Fibroblast of skin of left quadriceps (primary cell): ENCODE data around the gene SCNN1G.

Experiments
- DNase-seq, 2 experiments: peaks; one replicate each; pipeline ENCODE4 v3.0.0-alpha.2; 2013; ENCODE audit warnings: low read depth in 2 of 2

Gene SCNN1G

GRCh38 chr16:23202166-23202565 lies 19.6 kb downstream of the SCNN1G start:
- DNase-seq: no peak

- DNase-seq: no peak
Observed at GRCh38 chr16:23206986-23207385, 24.4 kb downstream of the SCNN1G start.

GRCh38 chr16:23207485-23207884 lies 24.9 kb downstream of the SCNN1G start:
- no peak for DNase-seq

DNA sequence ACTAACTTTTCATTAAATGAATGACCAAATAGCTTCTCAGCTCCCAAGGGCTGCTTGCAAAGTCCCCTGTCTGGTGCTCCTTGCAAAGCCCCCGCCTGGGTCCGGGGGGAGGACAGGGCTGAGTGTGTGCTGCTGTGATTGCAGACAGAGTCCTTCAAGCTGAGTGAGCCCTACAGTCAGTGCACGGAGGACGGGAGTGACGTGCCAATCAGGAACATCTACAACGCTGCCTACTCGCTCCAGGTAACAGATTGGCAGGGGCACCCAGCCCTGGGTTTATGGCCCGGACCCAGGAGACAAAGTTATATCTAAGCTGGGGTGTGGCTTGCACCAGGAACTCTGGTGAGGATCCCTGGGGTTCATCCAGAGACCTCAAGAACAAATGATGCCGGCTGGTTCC lies 27.1 kb downstream of the SCNN1G start:
- DNase-seq: no peak

DNA sequence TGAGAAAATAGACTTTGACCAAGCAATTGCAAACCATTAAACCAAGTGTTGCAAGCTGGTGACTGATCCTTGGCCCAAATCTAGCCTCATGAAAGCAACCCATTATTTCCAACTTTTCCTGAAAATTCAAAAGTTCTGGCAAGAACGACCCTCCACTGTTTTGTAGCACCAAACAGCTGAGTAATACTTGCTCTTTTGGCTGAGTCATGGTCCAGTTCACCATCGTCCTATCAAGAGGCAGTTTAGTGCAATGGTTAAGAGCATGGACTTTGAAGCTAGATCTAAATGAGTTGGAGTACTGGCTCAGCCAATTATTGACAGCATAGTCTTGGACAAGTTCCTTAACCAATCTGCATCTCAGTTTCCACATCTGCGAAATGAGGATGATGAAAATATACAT lies 31.3 kb downstream of the SCNN1G start:
- no peak for DNase-seq

- DNase-seq: no peak
Observed at GRCh38 chr16:23214796-23215195, 32.3 kb downstream of the SCNN1G start.

DNA sequence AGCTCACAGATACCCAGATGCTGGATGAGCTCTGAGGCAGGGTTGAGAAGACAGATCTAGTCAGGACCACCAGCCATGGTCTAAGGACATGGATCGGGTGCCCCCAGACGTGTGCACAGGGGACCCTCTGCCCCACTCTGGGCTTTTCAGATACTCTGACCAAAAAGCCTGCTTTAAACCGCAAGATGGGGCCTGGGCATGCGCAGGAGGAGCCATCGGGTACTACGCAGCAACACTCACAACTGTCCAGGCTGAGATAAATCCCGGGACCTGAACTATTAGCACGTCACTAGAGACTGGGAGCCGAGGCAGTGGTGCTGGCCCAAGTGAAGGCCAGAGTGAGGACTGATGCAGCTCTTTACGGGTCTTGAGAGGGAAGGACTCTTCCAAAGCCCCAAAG lies 32.9 kb downstream of the SCNN1G start:
- DNase-seq: no peak

DNA sequence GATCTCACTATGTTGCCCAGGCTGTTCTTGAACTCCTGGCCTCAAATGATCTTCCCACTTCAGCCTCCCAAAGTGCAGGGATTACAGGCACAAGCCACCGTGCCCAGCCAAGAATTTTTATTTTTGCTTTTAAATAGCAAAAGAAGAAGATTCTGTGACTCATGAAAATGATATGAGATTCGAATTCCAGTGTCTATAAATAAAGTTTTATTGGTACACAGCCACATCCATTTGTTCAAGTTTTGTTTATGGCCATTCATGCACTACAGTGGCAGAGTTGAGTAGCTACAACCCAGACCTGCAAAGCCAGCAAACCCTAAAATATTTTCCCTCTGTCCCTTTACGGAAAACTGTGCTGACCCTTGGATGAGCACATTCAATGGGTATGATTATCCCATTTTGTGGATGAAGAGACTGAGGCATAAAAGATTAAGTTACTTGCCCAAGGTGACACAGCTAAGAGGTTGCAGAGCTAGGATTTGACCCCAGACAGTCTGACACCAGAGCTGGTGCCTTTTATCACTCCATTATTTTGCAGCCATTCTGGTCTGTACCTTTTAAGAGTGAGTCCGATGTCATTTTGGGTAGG lies 34.2 kb downstream of the SCNN1G start:
- no peak for DNase-seq

DNA sequence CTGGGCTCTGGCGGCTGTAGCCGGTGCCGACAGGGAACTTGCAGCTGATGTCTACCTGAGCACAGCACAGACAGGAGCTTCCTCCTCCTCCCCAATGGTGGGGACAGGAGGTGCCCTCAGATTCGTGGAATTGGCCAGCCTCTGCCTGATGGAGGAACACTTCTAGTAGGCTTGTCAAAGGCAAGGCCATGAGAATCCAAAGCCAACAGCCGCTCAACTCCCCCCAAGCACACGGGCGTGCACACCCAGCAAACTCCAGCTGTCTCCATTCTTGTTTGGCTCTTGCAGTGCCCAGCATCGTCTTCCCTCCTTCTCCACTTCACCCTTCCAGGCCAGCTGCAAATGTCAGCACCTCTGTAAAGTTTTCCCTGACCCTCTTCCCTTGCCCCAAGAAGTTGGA lies 35.1 kb downstream of the SCNN1G start:
- DNase-seq: no peak

- no peak for DNase-seq
Observed at GRCh38 chr16:23222929-23223328, 40.4 kb downstream of the SCNN1G start.

DNA sequence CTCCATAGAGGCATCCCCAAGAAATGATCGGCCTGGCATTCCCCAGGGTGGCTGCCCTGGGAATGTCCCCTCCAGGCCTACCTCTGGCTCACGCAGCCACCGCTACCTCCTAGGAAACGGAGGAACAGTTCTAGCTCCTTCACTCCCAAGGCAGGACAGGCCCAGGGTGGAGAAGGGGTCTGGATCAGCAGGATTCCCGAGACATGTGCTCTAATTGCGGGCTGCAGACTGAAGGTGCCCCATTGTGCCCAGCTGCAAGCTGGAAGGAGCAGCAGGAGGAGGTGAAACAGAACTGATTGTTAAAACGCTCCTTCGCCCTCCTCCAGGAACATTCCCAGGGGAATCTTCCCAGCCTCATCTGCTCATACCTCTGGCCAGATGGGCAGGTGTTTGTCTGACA lies 40.8 kb downstream of the SCNN1G start:
- DNase-seq: no peak

DNA sequence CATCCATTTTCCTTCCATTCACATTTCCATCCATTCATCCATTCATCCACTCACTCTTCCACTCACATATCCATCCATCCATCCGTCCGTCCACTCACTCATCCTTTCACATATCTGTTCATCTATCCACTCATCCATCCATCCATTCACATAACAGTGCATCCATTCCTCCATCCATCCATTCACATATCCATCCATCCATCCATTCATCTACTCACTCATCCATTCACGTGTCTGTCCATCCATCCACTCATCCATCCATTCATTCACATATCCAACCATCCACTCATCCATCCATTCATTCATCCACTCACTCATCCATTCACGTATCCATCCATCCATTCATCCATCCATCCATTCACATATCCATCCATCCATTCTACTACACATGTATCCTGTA lies 42.6 kb downstream of the SCNN1G start:
- DNase-seq: no peak

DNA sequence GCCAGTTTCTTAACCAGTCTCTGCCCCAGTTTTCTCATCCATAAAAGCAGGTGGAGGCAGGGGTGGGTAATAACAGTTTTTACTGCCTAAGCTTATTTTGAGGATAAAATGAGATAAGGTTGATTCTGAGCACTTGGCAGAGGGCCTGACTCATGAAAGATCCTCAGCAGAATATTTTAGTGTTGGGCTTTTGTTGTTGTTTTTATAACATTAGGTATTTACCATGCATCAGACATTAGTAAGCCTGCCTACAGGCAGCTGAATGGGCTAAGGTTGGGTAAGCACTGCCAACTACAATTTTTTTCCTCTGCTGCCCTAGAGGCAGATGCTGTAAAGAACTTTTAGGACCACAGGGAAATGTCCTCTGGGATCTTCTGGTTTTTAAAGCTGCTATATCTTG lies 43.1 kb downstream of the SCNN1G start:
- DNase-seq: no peak

- no peak for DNase-seq
Observed at GRCh38 chr16:23227529-23227928, 45.0 kb downstream of the SCNN1G start.

DNA sequence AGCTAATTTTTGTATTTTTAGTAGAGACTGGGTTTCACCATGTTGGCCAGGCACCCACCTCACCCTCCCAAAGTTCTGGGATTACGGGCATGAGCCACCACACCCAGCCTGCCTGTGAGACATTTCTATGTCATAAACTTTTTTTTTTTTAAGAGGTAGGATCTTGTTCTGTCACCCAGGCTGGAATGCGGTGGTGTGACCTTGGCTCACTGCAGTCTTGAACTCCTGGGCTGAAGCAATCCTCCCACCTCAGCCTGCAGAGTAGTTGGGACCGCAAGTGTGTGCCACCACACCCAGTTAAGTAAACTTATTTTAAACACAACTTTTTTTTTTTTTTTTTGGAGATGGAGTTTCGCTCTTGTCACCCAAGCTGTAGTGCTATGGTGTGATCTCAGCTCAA lies 47.2 kb downstream of the SCNN1G start:
- no peak for DNase-seq

GRCh38 chr16:23232806-23233205 lies 50.3 kb downstream of the SCNN1G start:
- DNase-seq: no peak

GRCh38 chr16:23235176-23235575 lies 52.6 kb downstream of the SCNN1G start:
- no peak for DNase-seq

DNA sequence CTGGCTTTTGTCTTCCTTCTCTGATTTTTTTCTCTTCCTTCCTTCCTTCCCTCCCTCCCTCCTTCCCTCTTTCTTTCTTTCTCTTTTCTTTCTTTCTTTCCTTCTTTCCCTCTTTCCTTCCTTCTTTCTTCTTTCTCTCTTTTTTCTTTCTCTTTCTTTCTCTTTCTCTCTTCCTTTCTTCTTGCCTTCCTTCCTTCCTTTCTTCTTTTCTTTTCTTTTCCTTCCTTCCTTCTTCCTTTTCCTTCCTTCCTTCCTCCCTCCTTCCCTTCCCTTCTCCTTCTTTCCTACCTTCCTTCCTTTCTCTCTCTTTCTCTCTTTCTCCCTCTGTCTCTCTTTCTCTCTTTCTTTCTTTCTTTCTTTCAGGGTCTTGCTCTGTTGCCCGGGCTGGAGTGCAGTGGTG lies 54.4 kb downstream of the SCNN1G start:
- no peak for DNase-seq

GRCh38 chr16:23240994-23241393 lies 58.4 kb downstream of the SCNN1G start:
- DNase-seq: no peak

- no peak for DNase-seq
Observed at GRCh38 chr16:23244122-23244521, 61.6 kb downstream of the SCNN1G start.

DNA sequence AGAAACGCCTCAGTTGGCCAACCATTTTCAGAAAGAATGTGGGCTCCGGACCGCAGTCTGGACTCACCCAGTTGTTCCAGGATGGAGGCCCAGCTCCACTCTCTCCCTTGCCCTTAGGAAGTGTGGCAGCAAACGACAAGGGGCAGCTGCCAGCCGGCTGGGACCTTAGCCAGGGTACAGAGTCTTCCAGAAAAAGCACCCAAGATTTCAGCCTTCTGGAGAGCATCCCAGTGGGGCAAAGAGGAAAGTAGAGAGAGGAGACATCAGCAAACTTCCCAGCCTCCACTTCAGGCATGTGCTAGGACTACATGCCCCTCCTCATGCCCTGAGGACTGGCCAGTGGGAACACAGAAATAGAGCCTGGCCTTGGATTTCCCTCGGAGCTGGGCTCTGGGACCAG lies 62.7 kb downstream of the SCNN1G start:
- DNase-seq: no peak

GRCh38 chr16:23248261-23249194 lies 66.0 kb downstream of the SCNN1G start:
- no peak for DNase-seq

DNA sequence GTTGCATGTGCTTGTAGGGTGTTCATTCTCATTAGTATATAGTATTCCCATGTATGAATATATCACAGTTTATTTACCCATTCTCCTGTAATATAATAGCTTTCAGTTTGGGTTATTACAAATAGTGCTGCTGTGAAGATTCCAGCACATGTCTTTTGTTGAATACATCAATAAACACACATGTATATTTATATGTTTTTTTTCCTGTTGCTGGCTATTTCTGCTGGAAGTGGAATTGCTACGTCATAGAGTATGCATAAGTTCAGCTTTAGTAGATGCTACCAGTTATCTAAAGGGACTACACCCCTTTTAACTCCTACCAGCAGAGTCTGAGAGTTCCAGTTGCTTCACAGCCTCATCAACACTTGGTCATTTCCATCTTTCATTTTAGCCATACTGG lies 67.3 kb downstream of the SCNN1G start:
- DNase-seq: no peak
